ENCODE data around the gene LCE1C.

LCE1C gene

DNA sequence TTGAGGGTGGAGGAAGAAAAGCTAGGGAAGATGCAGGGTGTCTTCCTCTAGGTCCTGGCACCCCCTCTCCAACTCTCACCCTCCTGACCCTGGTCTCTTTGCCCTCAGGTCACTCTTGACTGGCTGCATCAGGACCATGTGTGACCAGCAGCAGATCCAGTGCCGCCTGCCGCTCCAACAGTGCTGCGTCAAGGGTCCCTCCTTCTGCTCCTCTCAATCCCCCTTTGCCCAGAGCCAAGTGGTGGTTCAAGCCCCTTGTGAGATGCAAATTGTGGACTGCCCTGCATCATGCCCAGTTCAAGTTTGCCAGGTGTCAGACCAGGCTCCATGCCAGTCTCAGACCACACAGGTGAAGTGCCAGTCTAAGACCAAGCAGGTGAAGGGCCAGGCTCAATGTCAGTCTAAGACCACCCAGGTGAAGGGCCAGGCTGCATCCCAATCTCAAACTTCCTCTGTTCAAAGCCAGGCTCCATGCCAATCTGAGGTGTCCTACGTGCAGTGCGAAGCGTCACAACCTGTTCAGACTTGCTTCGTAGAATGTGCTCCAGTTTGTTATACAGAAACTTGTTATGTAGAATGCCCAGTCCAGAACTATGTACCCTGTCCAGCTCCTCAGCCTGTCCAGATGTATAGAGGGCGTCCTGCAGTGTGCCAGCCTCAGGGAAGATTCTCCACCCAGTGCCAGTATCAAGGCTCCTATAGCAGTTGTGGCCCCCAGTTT lies 46.8 kb downstream of the LCE1C start:
- DNase-seq (ENCODE audit: low spot score), result no peak

DNA sequence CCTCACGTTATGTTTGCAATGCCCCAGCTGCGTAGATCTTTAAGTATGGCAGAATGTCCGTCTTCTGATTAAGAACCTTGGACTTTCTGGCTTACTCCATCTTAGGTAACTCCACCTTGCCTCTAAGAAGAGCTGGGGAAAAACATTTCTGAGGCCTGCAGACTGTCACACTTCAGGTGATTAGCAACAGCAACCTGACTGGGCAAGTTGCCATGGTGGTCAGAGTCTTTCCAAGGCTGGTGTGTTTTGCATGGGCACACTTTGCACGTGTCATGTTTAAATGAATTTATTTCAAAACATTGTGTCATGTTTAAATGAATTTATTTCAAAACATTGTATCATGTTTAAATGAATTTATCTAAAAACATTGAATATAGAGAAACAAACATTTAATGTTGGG lies 47.8 kb downstream of the LCE1C start:
- DNase-seq (ENCODE audit: low spot score), result no peak

DNA sequence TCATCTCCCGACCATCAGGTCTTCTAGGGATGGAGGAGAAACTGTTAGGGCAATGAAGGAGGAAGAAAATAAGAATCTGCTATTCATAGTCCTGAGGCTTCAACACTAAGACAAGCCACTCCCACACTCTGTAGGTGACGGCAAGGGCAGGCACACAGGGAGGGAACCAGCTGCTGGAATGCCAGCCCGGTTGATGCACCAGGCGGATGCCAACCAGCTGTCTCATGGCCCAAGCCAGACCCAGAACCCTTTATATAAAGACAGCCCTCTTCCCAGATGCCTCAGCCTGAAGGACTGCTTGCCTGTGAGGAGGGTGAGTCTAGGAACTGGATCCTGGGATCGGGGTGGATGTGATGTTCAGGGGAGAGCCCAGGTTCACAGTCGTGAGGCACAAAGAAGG lies 48.7 kb downstream of the LCE1C start, which contains the start of gene KPRP:
TSS of gene KPRP (plus strand) at position 279 of the 400 bp plus-strand sequence. CDS start 1,564 bp downstream, outside the sequence.
- peak; percentile 16 for DNase-seq (ENCODE audit: low spot score)

DNA sequence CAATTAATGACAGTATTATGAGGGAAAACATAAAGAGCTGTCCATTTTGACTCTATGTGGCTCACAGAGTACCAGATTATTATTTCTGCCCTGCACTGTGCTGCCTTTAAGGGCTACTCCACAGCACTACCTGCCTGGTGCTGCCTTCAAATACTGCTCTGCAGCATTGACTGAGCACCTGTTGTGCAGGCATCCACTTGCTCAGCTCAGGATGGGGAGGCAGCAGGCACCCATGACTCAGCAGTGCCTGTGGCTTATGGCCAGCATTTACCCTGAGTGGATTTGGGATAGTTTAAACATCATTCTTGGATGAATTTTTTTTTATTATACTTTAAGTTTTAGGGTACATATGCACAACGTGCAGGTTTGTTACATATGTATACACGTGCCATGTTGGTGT lies 49.6 kb downstream of the LCE1C start:
- DNase-seq (ENCODE audit: low spot score), result no peak

Data from putamen (tissue), 1 donor.